HepG2 (cell line): ENCODE measurements around the gene EPB41L2. TPM values are rescaled to one million over a fixed set of nuclear protein-coding genes. Genes with fewer than 3 reads are reported as not detected.

Experiments used
- ATAC-seq: fragments of 200-7000 bp; cut with Tn5 transposase; 3 replicates; pipeline ENCODE4 v1.9.1; 2020; ENCODE audit warnings: mild to moderate bottlenecking, moderate library complexity
- BruUV-seq: library from RNA; stranded (reverse); fragments of 400-500 nt; replicated peaks from 2 replicates; lab custom pipeline; 2021; lab: Mats Ljungman, UMichigan
- CTCF ChIA-PET: fragments of 300-600 bp; formaldehyde crosslinking; extraction: SDS; loops from one replicate; lab custom pipeline; 2021; ENCODE audit warnings: low total read pairs, inconsistent platforms, low intra/inter-chr PET ratio; lab: Yijun Ruan, JAX
- POLR2A ChIA-PET: fragments of 350-600 bp; sonication (Branson Sonifier 250); formaldehyde crosslinking; loops from one replicate; lab custom pipeline; 2020; ENCODE audit warnings: antibody characterized with exemption, inconsistent platforms; lab: Yijun Ruan, JAX
- DNase-seq: peaks from one replicate; pipeline ENCODE4 v3.0.0-alpha.2; 2015; ENCODE audit warnings: low spot score
- FAIRE-seq: peaks from 3 replicates; lab custom pipeline; 2011; peaks lifted over from hg19 to GRCh38; lab: Jason Lieb, UNC
- H2AFZ ChIP-seq: one replicate; pipeline ENCODE4 v1.6.1; 2011; ENCODE audit warnings: low read length, inconsistent platforms
- H3K27ac ChIP-seq: fragments of 300-600 bp; 3 replicates; pipeline ENCODE4 v1.8.0; 2011; ENCODE audit warnings: mixed run types, mild to moderate bottlenecking, mixed read lengths, low read length, inconsistent platforms; ENCODE audit not compliant: insufficient read depth; ENCODE audit errors: extremely low read length
- H3K27me3 ChIP-seq, 2 experiments: fragments of 200-600 bp in 1 of 2; 2 replicates in 1 of 2; 3 replicates in 1 of 2; pipeline versions ENCODE4 v1.6.0 to v1.8.0; 2011; ENCODE audit warnings: low read length in 2 of 2, mild to moderate bottlenecking in 2 of 2, moderate library complexity in 2 of 2, inconsistent platforms in 1 of 2; ENCODE audit not compliant: insufficient read depth in 2 of 2, control insufficient read depth in 1 of 2
- H3K36me3 ChIP-seq, 2 experiments: fragments of 200-600 bp in 1 of 2; replicated peaks in 1 of 2; 2 replicates in 1 of 2; 3 replicates in 1 of 2; pipeline versions ENCODE4 v1.5.1 to v1.8.0; 2011; ENCODE audit warnings: low read length in 2 of 2, inconsistent platforms in 1 of 2; ENCODE audit not compliant: insufficient read depth in 2 of 2, control insufficient read depth in 1 of 2
- H3K4me1 ChIP-seq: 2 replicates; pipeline ENCODE4 v1.5.1; 2012; ENCODE audit warnings: low read length, inconsistent platforms; ENCODE audit not compliant: insufficient read depth
- H3K4me2 ChIP-seq: 2 replicates; pipeline ENCODE4 v1.6.0; 2011; ENCODE audit warnings: low read depth, low read length, inconsistent platforms
- H3K4me3 ChIP-seq, 3 experiments: fragments of 200-600 bp in 1 of 3; sonication (generic), shearing (Covaris generic) in 1 of 3; replicated peaks in 1 of 3; 2 replicates each; pipeline ENCODE4 v1.5.1; 2011 to 2016; ENCODE audit warnings: low read length in 3 of 3, inconsistent platforms in 2 of 3, low read depth in 2 of 3, mild to moderate bottlenecking in 2 of 3, control low read depth in 1 of 3, mixed read lengths in 1 of 3; ENCODE audit not compliant: insufficient read depth in 1 of 3
- H3K79me2 ChIP-seq: one replicate; pipeline ENCODE4 v1.6.1; 2011; ENCODE audit warnings: low read length, inconsistent platforms; ENCODE audit not compliant: insufficient read depth
- H3K9ac ChIP-seq: 2 replicates; pipeline ENCODE4 v1.6.0; 2011; ENCODE audit warnings: mild to moderate bottlenecking, low read depth, low read length, inconsistent platforms; ENCODE audit not compliant: insufficient read depth
- H3K9me3 ChIP-seq: 2 replicates; pipeline ENCODE4 v1.5.1; 2012; ENCODE audit warnings: mild to moderate bottlenecking, low read length
- H4K20me1 ChIP-seq: 2 replicates; pipeline ENCODE4 v1.6.0; 2011; ENCODE audit warnings: inconsistent platforms, mild to moderate bottlenecking, low read length, moderate library complexity; ENCODE audit not compliant: insufficient read depth
- CEBPB ChIP-seq: IDR thresholded peaks from 2 replicates; pipeline ENCODE4 v1.6.1; 2011; ENCODE audit warnings: low read depth, low read length, improper control_type of control experiment, borderline replicate concordance
- CEBPG ChIP-seq: IDR thresholded peaks from 2 replicates; pipeline ENCODE4 v1.6.1; 2016
- HDAC1 ChIP-seq: sonication (generic); formaldehyde crosslinking; IDR thresholded peaks from 2 replicates; pipeline ENCODE4 v1.5.1; 2020; ENCODE audit warnings: mild to moderate bottlenecking, missing genetic modification reagents
- HOXA5 ChIP-seq: sonication (generic); formaldehyde crosslinking; IDR thresholded peaks from 2 replicates; pipeline ENCODE4 v1.4.0; 2020; ENCODE audit warnings: missing genetic modification reagents
- ISL2 ChIP-seq: sonication (generic); formaldehyde crosslinking; IDR thresholded peaks from 2 replicates; pipeline ENCODE4 v1.5.0; 2020; ENCODE audit warnings: missing genetic modification reagents
- ZNF562 ChIP-seq: sonication (generic); formaldehyde crosslinking; IDR thresholded peaks from 2 replicates; pipeline ENCODE4 v1.8.0; 2022; ENCODE audit warnings: missing genetic modification reagents, borderline replicate concordance
- ZNF879 ChIP-seq: sonication (generic); formaldehyde crosslinking; IDR thresholded peaks from 2 replicates; pipeline ENCODE4 v1.8.1; 2023; ENCODE audit warnings: missing genetic modification reagents
- WGBS: methylation state at CpG from one replicate; pipeline ENCODE4 v1.1.6; 2017; ENCODE audit warnings: low lambda C conversion rate; 5-methylcytosine and 5-hydroxymethylcytosine counted together
- in situ Hi-C: cut with HindIII; loops from 2 replicates; pipeline ENCODE4 v1.10.0; 2017; ENCODE audit warnings: low pct_unique_long_range_greater_than_20kb; ENCODE audit not compliant: extremely low pct_ligation_motif_present
- intact Hi-C: fragments of 100-400 bp; cut with micrococcal nuclease; formaldehyde crosslinking; loops from one replicate; pipeline ENCODE4 v1.10.0; 2022; ENCODE audit not compliant: unreplicated experiment
- polyA plus RNA-seq, 8 experiments: library from polyadenylated mRNA; depleted of rRNA in 3 of 8; stranded (reverse) in 7 of 8; unstranded in 1 of 8; fragments of >200 nt; fragmentation: Illumina TruSeq in 4 of 8; extraction: Trizol in 4 of 8; gene quantifications; 2 replicates each; pipeline versions ENCODE4 v1.2.1 to v1.2.3, GENCODE V29; 2011 to 2016; ENCODE audit warnings: low read depth in 4 of 8, missing spikeins in 1 of 8, mixed read lengths in 1 of 8; ENCODE audit not compliant: insufficient read depth in 1 of 8
- total RNA-seq, 5 experiments: library from RNA; depleted of rRNA; stranded (reverse); fragments of >200 nt; fragmentation: Illumina TruSeq; extraction: Trizol; gene quantifications; 2 replicates each; pipeline ENCODE4 v1.2.3, GENCODE V29; 2016; ENCODE audit warnings: low read depth in 1 of 5
- TF ChIP-seq, protein P1 (sequence below): sonication (generic); formaldehyde crosslinking; conservative IDR thresholded peaks from 2 replicates; pipeline ENCODE4 v1.8.1; 2023; ENCODE audit warnings: missing genetic modification reagents

The EPB41L2 gene
- total and polyA plus RNA-seq, 2 of the 13 experiments (the other 11 are each of a cell fraction or from before 2014, with no cell fraction given), result 41.7 to 56.4 TPM

DNA sequence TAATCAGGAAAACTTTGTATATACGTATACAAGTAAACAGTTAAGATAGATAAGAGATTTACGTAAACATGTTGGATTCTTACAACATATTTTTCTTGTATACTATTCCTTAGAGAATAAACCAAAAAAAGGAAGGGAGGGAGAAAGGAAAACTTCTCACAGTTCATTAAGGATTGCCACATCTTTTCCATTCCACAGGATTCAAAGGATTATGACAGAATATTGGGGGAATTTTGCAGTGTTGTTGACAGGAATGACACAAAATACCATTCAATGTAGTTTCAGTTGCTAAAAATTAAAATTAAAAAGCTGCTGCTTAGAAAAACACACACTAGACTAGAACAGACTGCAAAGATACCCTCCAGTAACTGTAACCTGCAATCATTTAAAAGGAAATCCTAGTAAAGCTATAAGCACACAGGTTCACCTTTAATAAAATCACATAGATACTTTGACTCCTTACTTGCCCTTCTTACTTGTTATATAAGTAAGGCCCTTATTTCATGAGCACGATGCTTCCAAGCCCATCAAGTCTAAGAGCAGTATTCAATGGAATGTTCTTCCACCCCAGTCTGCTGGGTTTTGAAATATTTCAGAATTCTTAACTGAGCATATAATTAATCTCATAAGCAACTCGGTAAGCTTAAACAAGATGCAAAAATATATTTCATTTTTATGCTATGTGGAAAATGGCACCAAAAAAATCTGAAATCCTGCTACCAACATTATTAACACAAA lies 128.0 kb downstream of the EPB41L2 start:
- peaks cover 88% of the 10 kb centered on the region for H3K4me1 ChIP-seq
- H3K9ac ChIP-seq, result peak overlapping the region; percentile 47; the same call in 1 of the 2 replicates
- no peak overlapping the region for H2AFZ ChIP-seq
- no TSS peak for BruUV-seq
- intact Hi-C loops, result loop anchor here (5.0 kb wide), 1 partner anchor 48 kb away; no protein-coding TSS in a partner anchor
- CTCF ChIA-PET, result no interaction called here
- TF ChIP-seq CEBPG (CRISPR knock-in tag) (0 out of 2 replicates have a peak, but pooled peaks have one; percentile 16), ZNF562 (CRISPR knock-in tag) (no peak), HOXA5 (CRISPR knock-in tag) (0 out of 2 replicates have a peak, but pooled peaks have one; percentile 26), HDAC1 (CRISPR knock-in tag) (no peak), ZNF879 (CRISPR knock-in tag) (no peak), ISL2 (CRISPR knock-in tag) (0 out of 2 replicates have a peak, but pooled peaks have one; percentile 17), CEBPB (peak; percentile 41; the same call in 1 of the 2 replicates)
- TF ChIP-seq, protein P1, sequence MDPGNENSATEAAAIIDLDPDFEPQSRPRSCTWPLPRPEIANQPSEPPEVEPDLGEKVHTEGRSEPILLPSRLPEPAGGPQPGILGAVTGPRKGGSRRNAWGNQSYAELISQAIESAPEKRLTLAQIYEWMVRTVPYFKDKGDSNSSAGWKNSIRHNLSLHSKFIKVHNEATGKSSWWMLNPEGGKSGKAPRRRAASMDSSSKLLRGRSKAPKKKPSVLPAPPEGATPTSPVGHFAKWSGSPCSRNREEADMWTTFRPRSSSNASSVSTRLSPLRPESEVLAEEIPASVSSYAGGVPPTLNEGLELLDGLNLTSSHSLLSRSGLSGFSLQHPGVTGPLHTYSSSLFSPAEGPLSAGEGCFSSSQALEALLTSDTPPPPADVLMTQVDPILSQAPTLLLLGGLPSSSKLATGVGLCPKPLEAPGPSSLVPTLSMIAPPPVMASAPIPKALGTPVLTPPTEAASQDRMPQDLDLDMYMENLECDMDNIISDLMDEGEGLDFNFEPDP (CRISPR knock-in tag), result 0 out of 2 replicates have a peak, but pooled peaks have one; percentile 12
- H3K36me3 ChIP-seq, result no peaks in the 10 kb centered on the region; a peak in 1 of 5 replicates
- ATAC-seq (no peak), FAIRE-seq (no peak), DNase-seq (peak; percentile 36)
- H4K20me1 ChIP-seq, result no peaks in the 10 kb centered on the region
- WGBS, result 66% methylated on average over 4 of the region's 4 CpGs
- no peaks in the 10 kb centered on the region for H3K27me3 ChIP-seq
- in situ Hi-C loops, result no loop called here
- H3K4me3 ChIP-seq, result no peak overlapping the region
- POLR2A ChIA-PET, result interaction anchor here (0.8 kb wide), 2 partner anchors 9 to 128 kb away, joined by 3 read pairs; no protein-coding TSS in a partner anchor
- H3K9me3 ChIP-seq, result no peaks in the 10 kb centered on the region
- peaks cover 46% of the 10 kb centered on the region for H3K79me2 ChIP-seq
- H3K4me2 ChIP-seq, result no peak overlapping the region
- H3K27ac ChIP-seq, result peak overlapping the region; percentile 73
